ES-I3 (cell line): ENCODE data around the gene PIGC.

Source experiments
- H3K36me3 ChIP-seq: 2 replicates; pipeline ENCODE4 v1.6.1; 2013; ENCODE audit warnings: mild to moderate bottlenecking, low read length, control low read depth, moderate library complexity; ENCODE audit not compliant: insufficient read depth
- H3K4me1 ChIP-seq: 2 replicates; pipeline ENCODE4 v1.6.1; 2013; ENCODE audit warnings: mild to moderate bottlenecking, control low read depth, low read length; ENCODE audit not compliant: insufficient read depth
- H3K9ac ChIP-seq: 2 replicates; pipeline ENCODE4 v1.6.1; 2013; ENCODE audit warnings: low read depth, mild to moderate bottlenecking, low read length, moderate library complexity
- H3K9me3 ChIP-seq: 2 replicates; pipeline ENCODE4 v1.6.1; 2013; ENCODE audit warnings: mild to moderate bottlenecking, low read length, moderate library complexity; ENCODE audit not compliant: control insufficient read depth, insufficient read depth

Gene PIGC

GRCh38 chr1:172406968-172407367, 36.9 kb downstream of the PIGC start:
- Histone ChIP-seq H3K9me3 (no peaks in the 10 kb centered on the region), H3K9ac (no peak overlapping the region), H3K4me1 (no peaks in the 10 kb centered on the region), H3K36me3 (no peaks in the 10 kb centered on the region)

GRCh38 chr1:172405912-172406311, 38.0 kb downstream of the PIGC start:
- no peak overlapping the region for H3K9ac ChIP-seq
- no peaks in the 10 kb centered on the region for H3K9me3 ChIP-seq
- H3K4me1 ChIP-seq = peaks cover under 1% of the 10 kb centered on the region; the same call in 1 of the 2 replicates
- H3K36me3 ChIP-seq = no peaks in the 10 kb centered on the region

- H3K9me3 ChIP-seq = no peaks in the 10 kb centered on the region
- no peak overlapping the region for H3K9ac ChIP-seq
- H3K4me1 ChIP-seq = peaks cover 16% of the 10 kb centered on the region
- H3K36me3 ChIP-seq = no peaks in the 10 kb centered on the region
These were observed 39.7 kb downstream of the PIGC start for GRCh38 chr1:172404121-172404520.

- Histone ChIP-seq H3K9me3 (no peaks in the 10 kb centered on the region), H3K4me1 (peaks cover 19% of the 10 kb centered on the region), H3K36me3 (no peaks in the 10 kb centered on the region)
These were observed 40.8 kb downstream of the PIGC start for GRCh38 chr1:172402878-172403569.

GRCh38 chr1:172401892-172402291, 42.0 kb downstream of the PIGC start:
- Histone ChIP-seq H3K4me1 (peaks cover 19% of the 10 kb centered on the region), H3K36me3 (no peaks in the 10 kb centered on the region), H3K9ac (no peak overlapping the region), H3K9me3 (no peaks in the 10 kb centered on the region)

More at GRCh38 chr1:172402878-172403569, 40.8 kb downstream of the PIGC start:
- H3K9ac ChIP-seq = no peak overlapping the region

GRCh38 chr1:172401477-172401876, 42.4 kb downstream of the PIGC start:
- no peaks in the 10 kb centered on the region for H3K9me3 ChIP-seq
- H3K36me3 ChIP-seq = no peaks in the 10 kb centered on the region
- no peak overlapping the region for H3K9ac ChIP-seq
- H3K4me1 ChIP-seq = peaks cover 19% of the 10 kb centered on the region

- Histone ChIP-seq H3K9ac (no peak overlapping the region), H3K4me1 (peaks cover 19% of the 10 kb centered on the region)
These were observed 43.2 kb downstream of the PIGC start for GRCh38 chr1:172400722-172401105.

GRCh38 chr1:172399756-172400721, 43.8 kb downstream of the PIGC start:
- Histone ChIP-seq H3K9me3 (no peaks in the 10 kb centered on the region), H3K4me1 (peaks cover 19% of the 10 kb centered on the region), H3K9ac (no peak overlapping the region), H3K36me3 (no peaks in the 10 kb centered on the region)

More at GRCh38 chr1:172400722-172401105, 43.2 kb downstream of the PIGC start:
- no peaks in the 10 kb centered on the region for H3K36me3 ChIP-seq
- no peaks in the 10 kb centered on the region for H3K9me3 ChIP-seq

GRCh38 chr1:172398970-172399755, 44.7 kb downstream of the PIGC start:
- H3K9ac ChIP-seq = no peak overlapping the region
- H3K36me3 ChIP-seq = no peaks in the 10 kb centered on the region
- H3K4me1 ChIP-seq = peaks cover 27% of the 10 kb centered on the region
- H3K9me3 ChIP-seq = no peaks in the 10 kb centered on the region

GRCh38 chr1:172398193-172398592, 45.7 kb downstream of the PIGC start:
- no peak overlapping the region for H3K9ac ChIP-seq
- H3K9me3 ChIP-seq = no peaks in the 10 kb centered on the region
- H3K4me1 ChIP-seq = peaks cover 30% of the 10 kb centered on the region
- H3K36me3 ChIP-seq = no peaks in the 10 kb centered on the region

GRCh38 chr1:172397633-172398032, 46.2 kb downstream of the PIGC start:
- peaks cover 30% of the 10 kb centered on the region for H3K4me1 ChIP-seq

GRCh38 chr1:172397221-172397620, 46.6 kb downstream of the PIGC start:
- Histone ChIP-seq H3K36me3 (no peaks in the 10 kb centered on the region), H3K9ac (no peak overlapping the region), H3K4me1 (peaks cover 30% of the 10 kb centered on the region), H3K9me3 (no peaks in the 10 kb centered on the region)

More at GRCh38 chr1:172397633-172398032, 46.2 kb downstream of the PIGC start:
- no peaks in the 10 kb centered on the region for H3K36me3 ChIP-seq
- H3K9ac ChIP-seq = no peak overlapping the region
- no peaks in the 10 kb centered on the region for H3K9me3 ChIP-seq

- Histone ChIP-seq H3K36me3 (no peaks in the 10 kb centered on the region), H3K9ac (no peak overlapping the region), H3K9me3 (no peaks in the 10 kb centered on the region), H3K4me1 (peaks cover 35% of the 10 kb centered on the region)
These were observed 48.3 kb downstream of the PIGC start for GRCh38 chr1:172395576-172395975.

GRCh38 chr1:172394811-172395210, 49.1 kb downstream of the PIGC start:
- H3K36me3 ChIP-seq = no peaks in the 10 kb centered on the region

More at GRCh38 chr1:172394811-172395210, 49.1 kb downstream of the PIGC start:
- no peak overlapping the region for H3K9ac ChIP-seq
- H3K9me3 ChIP-seq = no peaks in the 10 kb centered on the region
- peaks cover 35% of the 10 kb centered on the region for H3K4me1 ChIP-seq
